Measurements from ENCODE around the gene GPR162. TPM values are rescaled to one million over a fixed set of nuclear protein-coding genes. Genes with fewer than 3 reads are reported as not detected.

The GPR162 gene
- total RNA-seq, 1 experiment from 2014 or later: 18.3 TPM

GRCh38 chr12:6782850-6783566, 38.6 kb upstream of the GPR162 start:
- no peak for DNase-seq (ENCODE audit: low spot score)
- Histone ChIP-seq H3K4me1 (ENCODE audit: insufficient read depth, low read length, poor library complexity, severe bottlenecking) (peaks cover 8% of the 10 kb centered on the region), H3K27ac (ENCODE audit: low read depth, low read length, poor library complexity, severe bottlenecking) (no peak overlapping the region), H3K27me3 (replicated peaks; ENCODE audit: insufficient read depth, low read depth, low read length, poor library complexity) (no peaks in the 10 kb centered on the region), H3K36me3 (ENCODE audit: insufficient read depth, low read length, poor library complexity, severe bottlenecking) (no peaks in the 10 kb centered on the region), H3K9me3 (ENCODE audit: low read depth, low read length, poor library complexity, severe bottlenecking) (no peaks in the 10 kb centered on the region), H3K4me3 (ENCODE audit: low read depth, low read length, poor library complexity, severe bottlenecking) (no peak overlapping the region)
- BruUV-seq (replicated peaks): no TSS peak
- CTCF ChIA-PET: no interaction called here
- POLR2A ChIA-PET (ENCODE audit: low non-redundant PET): no interaction called here
- intact Hi-C loops (cut with micrococcal nuclease; ENCODE audit: unreplicated experiment): no loop called here
- no peak for TF ChIP-seq CTCF (conservative IDR thresholded peaks at IDR 0.05; ENCODE audit: low read depth, low read length)
- TF ChIP-seq EZH2 (IDR thresholded peaks at IDR 0.05; ENCODE audit: borderline replicate concordance, low read depth, low read length, poor library complexity, severe bottlenecking): no peak

GRCh38 chr12:6783828-6784227, 37.8 kb upstream of the GPR162 start:
- H3K27ac ChIP-seq (ENCODE audit: low read depth, low read length, poor library complexity, severe bottlenecking): no peak overlapping the region
- no peaks in the 10 kb centered on the region for H3K9me3 ChIP-seq (ENCODE audit: low read depth, low read length, poor library complexity, severe bottlenecking)
- H3K36me3 ChIP-seq (ENCODE audit: insufficient read depth, low read length, poor library complexity, severe bottlenecking): no peaks in the 10 kb centered on the region
- intact Hi-C loops (cut with micrococcal nuclease; ENCODE audit: unreplicated experiment): no loop called here
- ChIA-PET CTCF (no interaction called here), POLR2A (ENCODE audit: low non-redundant PET) (no interaction called here)
- BruUV-seq (replicated peaks): no TSS peak
- no peak for DNase-seq (ENCODE audit: low spot score)
- peaks cover under 1% of the 10 kb centered on the region for H3K4me1 ChIP-seq (ENCODE audit: insufficient read depth, low read length, poor library complexity, severe bottlenecking)
- H3K27me3 ChIP-seq (replicated peaks; ENCODE audit: insufficient read depth, low read depth, low read length, poor library complexity): no peaks in the 10 kb centered on the region
- no peak overlapping the region for H3K4me3 ChIP-seq (ENCODE audit: low read depth, low read length, poor library complexity, severe bottlenecking)
- no peak for TF ChIP-seq EZH2 (IDR thresholded peaks at IDR 0.05; ENCODE audit: borderline replicate concordance, low read depth, low read length, poor library complexity, severe bottlenecking)
- TF ChIP-seq CTCF (conservative IDR thresholded peaks at IDR 0.05; ENCODE audit: low read depth, low read length): no peak

- ChIA-PET CTCF (no interaction called here), POLR2A (ENCODE audit: low non-redundant PET) (no interaction called here)
- no peaks in the 10 kb centered on the region for H3K4me1 ChIP-seq (ENCODE audit: insufficient read depth, low read length, poor library complexity, severe bottlenecking)
- H3K4me3 ChIP-seq (ENCODE audit: low read depth, low read length, poor library complexity, severe bottlenecking): no peak overlapping the region
- no peak for TF ChIP-seq EZH2 (IDR thresholded peaks at IDR 0.05; ENCODE audit: borderline replicate concordance, low read depth, low read length, poor library complexity, severe bottlenecking)
- no peak for TF ChIP-seq CTCF (conservative IDR thresholded peaks at IDR 0.05; ENCODE audit: low read depth, low read length)
- intact Hi-C loops (cut with micrococcal nuclease; ENCODE audit: unreplicated experiment): no loop called here
- no peaks in the 10 kb centered on the region for H3K27me3 ChIP-seq (replicated peaks; ENCODE audit: insufficient read depth, low read depth, low read length, poor library complexity)
- no peak for DNase-seq (ENCODE audit: low spot score)
- H3K27ac ChIP-seq (ENCODE audit: low read depth, low read length, poor library complexity, severe bottlenecking): no peak overlapping the region
- H3K36me3 ChIP-seq (ENCODE audit: insufficient read depth, low read length, poor library complexity, severe bottlenecking): no peaks in the 10 kb centered on the region
- no peaks in the 10 kb centered on the region for H3K9me3 ChIP-seq (ENCODE audit: low read depth, low read length, poor library complexity, severe bottlenecking)
- no TSS peak for BruUV-seq (replicated peaks)
These were observed 37.3 kb upstream of the GPR162 start for GRCh38 chr12:6784296-6784695.

Data from A673 (cell line).